ENCODE data around the gene MSANTD7.

The MSANTD7 gene

DNA sequence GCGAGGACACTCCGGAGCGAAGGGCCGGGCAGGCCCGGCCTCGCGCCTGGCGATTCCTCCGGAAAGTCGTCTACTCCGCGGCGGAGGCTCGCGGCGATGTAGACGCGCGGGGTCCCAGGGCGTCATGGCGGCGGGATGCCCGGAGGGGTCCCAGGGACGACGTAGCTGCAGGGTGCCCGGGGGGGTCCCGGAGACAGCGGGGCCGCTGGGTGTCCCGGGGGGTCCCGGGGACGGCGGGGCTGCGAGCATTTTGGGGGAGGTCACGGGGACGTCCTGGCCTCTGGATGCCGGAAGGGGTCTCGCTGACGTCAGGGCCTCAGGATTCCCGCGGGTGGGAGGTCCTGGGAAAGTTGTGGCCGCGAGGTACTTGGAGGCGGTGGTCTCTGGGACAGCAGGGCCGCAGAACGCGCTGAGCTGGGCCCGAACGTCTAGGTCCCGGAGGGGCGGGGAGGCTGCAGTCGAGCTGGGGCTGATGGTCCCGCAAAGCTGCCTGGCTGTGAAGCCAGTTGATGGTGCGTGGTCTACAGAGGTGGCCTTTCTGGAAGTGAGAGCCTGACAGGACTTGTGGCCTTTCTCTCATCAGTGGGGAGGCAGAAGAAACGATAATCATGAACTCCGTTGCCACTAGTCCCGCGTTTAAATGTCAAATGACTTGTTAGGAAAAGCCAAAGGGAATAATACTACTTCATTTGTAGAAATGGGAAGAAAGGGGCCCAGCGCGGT lies 637 bp downstream of the MSANTD7 start:
- Histone ChIP-seq H3K27ac (ENCODE audit: extremely low read depth, low read depth, low read length) (peak overlapping the region; percentile 88), H3K4me1 (ENCODE audit: control insufficient read depth, insufficient read depth, low read length) (peaks cover 5% of the 10 kb centered on the region; the same call in 1 of the 2 replicates), H3K9me3 (ENCODE audit: control insufficient read depth, insufficient read depth, low read depth, low read length) (no peaks in the 10 kb centered on the region), H3K4me3 (ENCODE audit: low read depth, low read length) (peak overlapping the region; percentile 94), H3K36me3 (ENCODE audit: control insufficient read depth in 2 of 2, insufficient read depth in 1 of 2, low read length in 2 of 2) (peaks cover 24 to 38% of the 10 kb centered on the region in 2 experiments; a peak in 2 of 3 replicates)
- TF ChIP-seq ZNF341 (tag by site-specific recombination; IDR thresholded peaks at IDR 0.05; ENCODE audit: low read depth) (peak; percentile 85), ZNF169 (tag by site-specific recombination; IDR thresholded peaks at IDR 0.05) (no peak), ZXDB (tag by site-specific recombination; IDR thresholded peaks at IDR 0.05) (0 out of 2 replicates have a peak, but pooled peaks have one; percentile 7), GLI2 (tag by site-specific recombination; IDR thresholded peaks at IDR 0.05; ENCODE audit: borderline replicate concordance, low read depth) (no peak), ZBTB21 (tag by site-specific recombination; IDR thresholded peaks at IDR 0.05) (0 out of 2 replicates have a peak, but pooled peaks have one; percentile 19), ZNF670 (tag by site-specific recombination; IDR thresholded peaks at IDR 0.05; ENCODE audit: low read depth) (no peak), ZNF76 (tag by site-specific recombination; IDR thresholded peaks at IDR 0.05; ENCODE audit: borderline replicate concordance, low read depth) (peak; percentile 83), YY1 (tag by site-specific recombination; IDR thresholded peaks at IDR 0.05) (no peak), GLIS2 (tag by site-specific recombination; IDR thresholded peaks at IDR 0.05) (peak; percentile 73), HOXC10 (CRISPR knock-in tag; IDR thresholded peaks at IDR 0.05) (no peak), ZFP37 (tag by site-specific recombination; IDR thresholded peaks at IDR 0.05) (0 out of 2 replicates have a peak, but pooled peaks have one; percentile 48), ZEB2 (tag by site-specific recombination; IDR thresholded peaks at IDR 0.05) (0 out of 2 replicates have a peak, but pooled peaks have one; percentile 2), MZF1 (tag by site-specific recombination; IDR thresholded peaks at IDR 0.05; ENCODE audit: borderline replicate concordance) (no peak), SCRT1 (tag by site-specific recombination; IDR thresholded peaks at IDR 0.05; ENCODE audit: borderline replicate concordance) (0 out of 2 replicates have a peak, but pooled peaks have one; percentile 6), ZNF391 (tag by site-specific recombination; IDR thresholded peaks at IDR 0.05; ENCODE audit: borderline replicate concordance, low read depth) (0 out of 2 replicates have a peak, but pooled peaks have one; percentile 63), ZBTB20 (tag by site-specific recombination; IDR thresholded peaks at IDR 0.05) (0 out of 2 replicates have a peak, but pooled peaks have one; percentile 9), ZNF223 (tag by site-specific recombination; IDR thresholded peaks at IDR 0.05) (0 out of 2 replicates have a peak, but pooled peaks have one; percentile 15), ZNF529 (tag by site-specific recombination; IDR thresholded peaks at IDR 0.05; ENCODE audit: insufficient replicate concordance) (no peak), ZIC2 (tag by site-specific recombination; IDR thresholded peaks at IDR 0.05) (peak; percentile 51; the same call in 1 of the 2 replicates), RBAK (tag by site-specific recombination; IDR thresholded peaks at IDR 0.05) (no peak), ZNF2 (tag by site-specific recombination; IDR thresholded peaks at IDR 0.05) (0 out of 2 replicates have a peak, but pooled peaks have one; percentile 28), SP2 (tag by site-specific recombination; IDR thresholded peaks at IDR 0.05) (peak; percentile 49), ZNF394 (tag by site-specific recombination; IDR thresholded peaks at IDR 0.05; ENCODE audit: borderline replicate concordance) (no peak), ZNF624 (tag by site-specific recombination; IDR thresholded peaks at IDR 0.05) (no peak), ZNF335 (tag by site-specific recombination; conservative IDR thresholded peaks at IDR 0.05) (peak; percentile 78), ZNF239 (tag by site-specific recombination; IDR thresholded peaks at IDR 0.05) (no peak), ZSCAN30 (tag by site-specific recombination; IDR thresholded peaks at IDR 0.05) (no peak), ZNF10 (tag by site-specific recombination; IDR thresholded peaks at IDR 0.05) (0 out of 2 replicates have a peak, but pooled peaks have one; percentile 14)
- TF ChIP-seq, protein P1, sequence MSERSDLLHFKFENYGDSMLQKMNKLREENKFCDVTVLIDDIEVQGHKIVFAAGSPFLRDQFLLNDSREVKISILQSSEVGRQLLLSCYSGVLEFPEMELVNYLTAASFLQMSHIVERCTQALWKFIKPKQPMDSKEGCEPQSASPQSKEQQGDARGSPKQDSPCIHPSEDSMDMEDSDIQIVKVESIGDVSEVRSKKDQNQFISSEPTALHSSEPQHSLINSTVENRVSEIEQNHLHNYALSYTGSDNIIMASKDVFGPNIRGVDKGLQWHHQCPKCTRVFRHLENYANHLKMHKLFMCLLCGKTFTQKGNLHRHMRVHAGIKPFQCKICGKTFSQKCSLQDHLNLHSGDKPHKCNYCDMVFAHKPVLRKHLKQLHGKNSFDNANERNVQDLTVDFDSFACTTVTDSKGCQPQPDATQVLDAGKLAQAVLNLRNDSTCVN (tag by site-specific recombination; optimal IDR thresholded peaks at IDR 0.05): peak; percentile 50
- TF ChIP-seq, protein P2, sequence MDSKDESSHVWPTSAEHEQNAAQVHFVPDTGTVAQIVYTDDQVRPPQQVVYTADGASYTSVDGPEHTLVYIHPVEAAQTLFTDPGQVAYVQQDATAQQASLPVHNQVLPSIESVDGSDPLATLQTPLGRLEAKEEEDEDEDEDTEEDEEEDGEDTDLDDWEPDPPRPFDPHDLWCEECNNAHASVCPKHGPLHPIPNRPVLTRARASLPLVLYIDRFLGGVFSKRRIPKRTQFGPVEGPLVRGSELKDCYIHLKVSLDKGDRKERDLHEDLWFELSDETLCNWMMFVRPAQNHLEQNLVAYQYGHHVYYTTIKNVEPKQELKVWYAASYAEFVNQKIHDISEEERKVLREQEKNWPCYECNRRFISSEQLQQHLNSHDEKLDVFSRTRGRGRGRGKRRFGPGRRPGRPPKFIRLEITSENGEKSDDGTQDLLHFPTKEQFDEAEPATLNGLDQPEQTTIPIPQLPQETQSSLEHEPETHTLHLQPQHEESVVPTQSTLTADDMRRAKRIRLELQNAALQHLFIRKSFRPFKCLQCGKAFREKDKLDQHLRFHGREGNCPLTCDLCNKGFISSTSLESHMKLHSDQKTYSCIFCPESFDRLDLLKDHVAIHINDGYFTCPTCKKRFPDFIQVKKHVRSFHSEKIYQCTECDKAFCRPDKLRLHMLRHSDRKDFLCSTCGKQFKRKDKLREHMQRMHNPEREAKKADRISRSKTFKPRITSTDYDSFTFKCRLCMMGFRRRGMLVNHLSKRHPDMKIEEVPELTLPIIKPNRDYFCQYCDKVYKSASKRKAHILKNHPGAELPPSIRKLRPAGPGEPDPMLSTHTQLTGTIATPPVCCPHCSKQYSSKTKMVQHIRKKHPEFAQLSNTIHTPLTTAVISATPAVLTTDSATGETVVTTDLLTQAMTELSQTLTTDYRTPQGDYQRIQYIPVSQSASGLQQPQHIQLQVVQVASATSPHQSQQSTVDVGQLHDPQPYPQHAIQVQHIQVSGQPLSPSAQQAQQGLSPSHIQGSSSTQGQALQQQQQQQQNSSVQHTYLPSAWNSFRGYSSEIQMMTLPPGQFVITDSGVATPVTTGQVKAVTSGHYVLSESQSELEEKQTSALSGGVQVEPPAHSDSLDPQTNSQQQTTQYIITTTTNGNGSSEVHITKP (tag by site-specific recombination; IDR thresholded peaks at IDR 0.05): no peak
- TF ChIP-seq, protein P3, sequence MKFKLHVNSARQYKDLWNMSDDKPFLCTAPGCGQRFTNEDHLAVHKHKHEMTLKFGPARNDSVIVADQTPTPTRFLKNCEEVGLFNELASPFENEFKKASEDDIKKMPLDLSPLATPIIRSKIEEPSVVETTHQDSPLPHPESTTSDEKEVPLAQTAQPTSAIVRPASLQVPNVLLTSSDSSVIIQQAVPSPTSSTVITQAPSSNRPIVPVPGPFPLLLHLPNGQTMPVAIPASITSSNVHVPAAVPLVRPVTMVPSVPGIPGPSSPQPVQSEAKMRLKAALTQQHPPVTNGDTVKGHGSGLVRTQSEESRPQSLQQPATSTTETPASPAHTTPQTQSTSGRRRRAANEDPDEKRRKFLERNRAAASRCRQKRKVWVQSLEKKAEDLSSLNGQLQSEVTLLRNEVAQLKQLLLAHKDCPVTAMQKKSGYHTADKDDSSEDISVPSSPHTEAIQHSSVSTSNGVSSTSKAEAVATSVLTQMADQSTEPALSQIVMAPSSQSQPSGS (tag by site-specific recombination; IDR thresholded peaks at IDR 0.05; ENCODE audit: low read depth): peak; percentile 34; the same call in 1 of the 2 replicates
- ChIA-PET POLR2A (interaction anchor here (0.9 to 3.9 kb wide), 15 partner anchors 9 to 330 kb away, joined by 3 to 68 read pairs (median 5); partner anchors contain the start of genes DCLRE1C, MEIG1, NMT2 and SUV39H2), CTCF (interaction anchor here (0.8 to 1.3 kb wide), 2 partner anchors 15 to 111 kb away, joined by 4 to 5 read pairs; no protein-coding TSS in a partner anchor)

All from HEK293 (cell line).